PFSK-1 (cell line): Measurements from ENCODE around the gene TSC1.

Source experiments
- FOXP2 ChIP-seq: optimal IDR thresholded peaks from 2 replicates; pipeline ENCODE3; 2011; ENCODE audit warnings: borderline replicate concordance, control low read depth, inconsistent platforms; ENCODE audit not compliant: insufficient read depth; ENCODE audit errors: extremely low read length, extremely low read depth
- POLR2AphosphoS5 ChIP-seq: IDR thresholded peaks from 2 replicates; pipeline ENCODE4 v1.6.1; 2012; ENCODE audit warnings: low read depth, mild to moderate bottlenecking, control low read depth, low read length, moderate library complexity
- REST ChIP-seq, 2 experiments: IDR thresholded peaks; 2 replicates each; pipeline versions ENCODE4 v1.6.1 to v1.8.0; 2011 to 2012; ENCODE audit warnings: low read depth in 2 of 2, low read length in 2 of 2, control low read depth in 1 of 2, inconsistent platforms in 1 of 2, mild to moderate bottlenecking in 1 of 2, moderate library complexity in 1 of 2; ENCODE audit not compliant: insufficient read depth in 1 of 2
- SIN3A ChIP-seq: IDR thresholded peaks from 2 replicates; pipeline ENCODE4 v1.6.1; 2012; ENCODE audit warnings: mild to moderate bottlenecking, low read length, moderate library complexity, borderline replicate concordance; ENCODE audit not compliant: insufficient read depth
- TAF1 ChIP-seq: IDR thresholded peaks from 2 replicates; pipeline ENCODE4 v1.6.1; 2012; ENCODE audit warnings: low read length, control low read depth, borderline replicate concordance; ENCODE audit not compliant: insufficient read depth

Gene TSC1

GRCh38 chr9:132876849-132877248 is 67.6 kb downstream of the TSC1 start:
- TF ChIP-seq TAF1 (no peak), FOXP2 (no peak), REST (IDR thresholded peaks at IDR 0.05; ENCODE audit: insufficient read depth in 1 of 2, low read depth in 2 of 2, low read length in 2 of 2) (no peak), POLR2AphosphoS5 (no peak), SIN3A (no peak)

- no peak for TF ChIP-seq TAF1
- TF ChIP-seq REST (IDR thresholded peaks at IDR 0.05; ENCODE audit: insufficient read depth in 1 of 2, low read depth in 2 of 2, low read length in 2 of 2): no peak
- no peak for TF ChIP-seq SIN3A
- no peak for TF ChIP-seq POLR2AphosphoS5
- no peak for TF ChIP-seq FOXP2
These were observed 69.3 kb downstream of the TSC1 start for GRCh38 chr9:132875159-132875558.

- no peak for TF ChIP-seq REST (IDR thresholded peaks at IDR 0.05; ENCODE audit: insufficient read depth in 1 of 2, low read depth in 2 of 2, low read length in 2 of 2)
- no peak for TF ChIP-seq FOXP2
- TF ChIP-seq POLR2AphosphoS5: no peak
- no peak for TF ChIP-seq TAF1
- TF ChIP-seq SIN3A: no peak
These were observed 71.0 kb downstream of the TSC1 start for GRCh38 chr9:132873403-132873802.

- TF ChIP-seq POLR2AphosphoS5 (no peak), TAF1 (no peak)
These were observed 75.2 kb downstream of the TSC1 start for GRCh38 chr9:132869266-132869665.

- TF ChIP-seq POLR2AphosphoS5: no peak
- no peak for TF ChIP-seq SIN3A
- no peak for TF ChIP-seq REST (IDR thresholded peaks at IDR 0.05; ENCODE audit: insufficient read depth in 1 of 2, low read depth in 2 of 2, low read length in 2 of 2)
- TF ChIP-seq FOXP2: no peak
- TF ChIP-seq TAF1: no peak
These were observed 77.5 kb downstream of the TSC1 start for GRCh38 chr9:132866898-132867297.
